ENCODE measurements around the gene DGKE.

DGKE gene

GRCh38 chr17:56912105-56912999 lies 78.4 kb downstream of the DGKE start:
- peak overlapping the region; percentile 85 to 86 for H3K4me3 Mint-ChIP-seq
- H3K4me1 Mint-ChIP-seq (ENCODE audit: low read depth in 2 of 2), result peaks cover 47 to 58% of the 10 kb centered on the region in 2 donors

DNA sequence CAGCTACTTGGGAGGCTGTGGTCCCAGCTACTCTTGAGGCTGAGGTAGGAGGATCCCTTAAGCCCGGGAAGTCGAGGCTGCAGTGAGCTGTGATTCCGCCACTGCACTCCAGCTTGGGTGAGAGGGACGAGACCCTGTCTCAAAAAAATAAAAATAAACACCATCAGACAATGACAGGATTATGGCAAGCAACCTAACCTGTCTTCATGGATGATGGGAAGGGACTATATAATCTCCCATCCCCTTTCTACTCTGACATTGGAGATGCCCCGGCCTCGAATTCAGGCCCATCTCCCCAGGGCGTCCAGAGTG lies 79.0 kb downstream of the DGKE start:
- H3K4me3 Mint-ChIP-seq, result peak overlapping the region; percentile 85 to 86
- peaks cover 44 to 52% of the 10 kb centered on the region in 2 donors for H3K4me1 Mint-ChIP-seq (ENCODE audit: low read depth in 2 of 2)
- no peaks in the 10 kb centered on the region for H3K9me3 Mint-ChIP-seq
- no peak for ATAC-seq (replicated peaks)
- no peaks in the 10 kb centered on the region for H3K27me3 Mint-ChIP-seq
- no peak for DNase-seq
- H3K27ac Mint-ChIP-seq, result peak overlapping the region; percentile 83 to 85
- peaks cover 24% of the 10 kb centered on the region for H3K36me3 Mint-ChIP-seq (ENCODE audit: insufficient read depth)

More at GRCh38 chr17:56912105-56912999, 78.4 kb downstream of the DGKE start:
- ATAC-seq (replicated peaks), result no peak
- Mint-ChIP-seq H3K36me3 (ENCODE audit: insufficient read depth) (peaks cover 27% of the 10 kb centered on the region), H3K27me3 (no peaks in the 10 kb centered on the region), H3K27ac (peak overlapping the region; percentile 83 to 85), H3K9me3 (no peaks in the 10 kb centered on the region)
- no peak for DNase-seq

GRCh38 chr17:56913353-56913866 lies 79.5 kb downstream of the DGKE start:
- H3K27me3 Mint-ChIP-seq, result no peaks in the 10 kb centered on the region
- H3K27ac Mint-ChIP-seq, result peak overlapping the region; percentile 83 to 85
- DNase-seq (no peak), ATAC-seq (replicated peaks) (peak; percentile 70)
- peaks cover 20% of the 10 kb centered on the region for H3K36me3 Mint-ChIP-seq (ENCODE audit: insufficient read depth)
- peaks cover 40 to 47% of the 10 kb centered on the region in 2 donors for H3K4me1 Mint-ChIP-seq (ENCODE audit: low read depth in 2 of 2)
- H3K4me3 Mint-ChIP-seq, result peak overlapping the region; percentile 85 to 86
- H3K9me3 Mint-ChIP-seq, result no peaks in the 10 kb centered on the region

- peak within 1 kb of the TSS; percentile 83 to 85 for H3K27ac Mint-ChIP-seq
- H3K4me1 Mint-ChIP-seq (ENCODE audit: low read depth in 2 of 2), result peaks cover 34 to 41% of the 10 kb centered on the region in 2 donors
- peaks cover 18% of the 10 kb centered on the region for H3K36me3 Mint-ChIP-seq (ENCODE audit: insufficient read depth)
- DNase-seq (peak; percentile 65 to 73 (median 70)), ATAC-seq (replicated peaks) (peak; percentile 88)
- no peaks in the 10 kb centered on the region for H3K27me3 Mint-ChIP-seq
- no peaks in the 10 kb centered on the region for H3K9me3 Mint-ChIP-seq
- peak within 1 kb of the TSS; percentile 85 to 86 for H3K4me3 Mint-ChIP-seq
Measured at GRCh38 chr17:56913867-56914580, 80.1 kb downstream of the DGKE start, which contains the start of gene TRIM25. Gene TRIM25 (minus strand): TSS chr17:56914049. CDS start chr17:56913988, 61 bp downstream.

DNA sequence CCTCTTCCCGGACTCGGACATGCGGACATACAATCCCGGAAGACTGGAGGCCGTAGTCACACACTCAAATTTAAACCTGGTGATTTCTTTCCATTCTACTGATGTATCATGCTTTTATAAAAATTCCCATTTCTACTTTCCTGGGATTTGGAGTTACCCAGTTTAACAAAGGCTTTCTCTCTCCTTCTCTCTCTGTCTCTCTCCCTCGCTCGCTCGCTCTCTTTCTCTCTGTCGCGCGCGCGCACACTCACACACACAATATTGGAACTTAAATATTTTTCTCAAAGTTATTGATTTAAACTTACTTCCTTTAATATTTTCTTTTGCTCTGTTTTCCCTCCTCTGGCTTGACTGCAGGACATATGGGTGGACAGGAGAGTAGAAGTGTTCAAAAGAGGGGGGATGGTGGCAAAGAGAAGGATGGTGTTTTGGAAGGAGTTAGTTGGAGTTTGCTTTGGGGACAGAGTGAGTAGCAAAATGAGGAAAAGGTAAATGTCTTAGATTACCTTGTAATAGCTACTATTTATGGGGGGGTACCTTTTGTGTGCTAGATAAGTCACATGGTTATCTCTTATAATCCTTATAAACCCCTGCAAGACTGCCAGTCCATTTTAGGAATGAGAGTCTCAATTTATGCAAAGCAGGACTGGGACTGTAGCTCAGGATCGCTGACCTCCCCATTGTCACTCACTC lies 80.8 kb downstream of the DGKE start:
- DNase-seq (no peak), ATAC-seq (replicated peaks) (no peak)
- Mint-ChIP-seq H3K4me1 (ENCODE audit: low read depth in 2 of 2) (peaks cover 34 to 37% of the 10 kb centered on the region in 2 donors), H3K27me3 (no peaks in the 10 kb centered on the region), H3K27ac (peak overlapping the region; percentile 83 to 85), H3K9me3 (no peaks in the 10 kb centered on the region), H3K4me3 (peak overlapping the region; percentile 85 to 86), H3K36me3 (ENCODE audit: insufficient read depth) (peaks cover 18% of the 10 kb centered on the region)

GRCh38 chr17:56917559-56918296 lies 83.8 kb downstream of the DGKE start:
- H3K36me3 Mint-ChIP-seq (ENCODE audit: insufficient read depth), result peaks cover 15% of the 10 kb centered on the region
- peaks cover 11 to 12% of the 10 kb centered on the region in 2 donors for H3K4me1 Mint-ChIP-seq (ENCODE audit: low read depth in 2 of 2)
- DNase-seq, result no peak
- no peaks in the 10 kb centered on the region for H3K27me3 Mint-ChIP-seq
- no peak overlapping the region for H3K4me3 Mint-ChIP-seq
- H3K27ac Mint-ChIP-seq, result no peak overlapping the region
- H3K9me3 Mint-ChIP-seq, result no peaks in the 10 kb centered on the region
- ATAC-seq (replicated peaks), result no peak

- no peaks in the 10 kb centered on the region for H3K9me3 Mint-ChIP-seq
- peaks cover 4% of the 10 kb centered on the region for H3K36me3 Mint-ChIP-seq (ENCODE audit: insufficient read depth)
- no peak overlapping the region for H3K27ac Mint-ChIP-seq
- H3K4me3 Mint-ChIP-seq, result no peak overlapping the region
- DNase-seq (no peak), ATAC-seq (replicated peaks) (no peak)
- no peaks in the 10 kb centered on the region for H3K27me3 Mint-ChIP-seq
- H3K4me1 Mint-ChIP-seq (ENCODE audit: low read depth in 2 of 2), result peaks cover 9 to 12% of the 10 kb centered on the region in 2 donors
Measured at GRCh38 chr17:56918916-56919315, 85.0 kb downstream of the DGKE start.

Measured in effector memory CD8-positive, alpha-beta T cell (primary cell).